ENCODE measurements around the gene NTNG1.

- TF ChIP-seq CTCF (IDR thresholded peaks at IDR 0.05; ENCODE audit: insufficient read depth, low read length) (no peak), POLR2AphosphoS5 (IDR thresholded peaks at IDR 0.05; ENCODE audit: low read depth) (no peak), SPI1 (IDR thresholded peaks at IDR 0.05; ENCODE audit: borderline replicate concordance, low read depth) (no peak), GABPA (IDR thresholded peaks at IDR 0.05; ENCODE audit: low read depth) (no peak), REST (IDR thresholded peaks at IDR 0.05; ENCODE audit: insufficient replicate concordance, low read depth) (no peak)
Measured at GRCh38 chr1:107228704-107229371, 88.0 kb downstream of the NTNG1 start.
